HG02981 (cell line): ENCODE measurements around the gene FAM149B1.
"Not testable (repeated sequence)": the region's sequence is repeated elsewhere in the genome, so short reads cannot be mapped to it uniquely, and the experiment has no call there.

ENCODE experiments used
- ATAC-seq: cut with Tn5 transposase; IDR thresholded peaks from one replicate; pipeline ENCODE4 v1.9.1; 2021; ENCODE audit warnings: mild to moderate bottlenecking, moderate library complexity; ENCODE audit not compliant: unreplicated experiment

Gene FAM149B1

GRCh38 chr10:73229567-73229966 is 61.6 kb downstream of the FAM149B1 start:
- no peak for ATAC-seq

GRCh38 chr10:73232887-73233286 is 65.0 kb downstream of the FAM149B1 start:
- ATAC-seq = no peak

- ATAC-seq = no peak
Observed at GRCh38 chr10:73233883-73234282, 66.0 kb downstream of the FAM149B1 start.

GRCh38 chr10:73234695-73235094 is 66.8 kb downstream of the FAM149B1 start:
- ATAC-seq = no peak

- ATAC-seq = no peak
Observed at GRCh38 chr10:73238990-73239566, 71.2 kb downstream of the FAM149B1 start.

GRCh38 chr10:73239908-73240307 is 72.0 kb downstream of the FAM149B1 start:
- ATAC-seq = no peak

- ATAC-seq = no peak
Observed at GRCh38 chr10:73244866-73245477, 77.1 kb downstream of the FAM149B1 start.

- no peak for ATAC-seq
Observed at GRCh38 chr10:73246322-73246645, 78.4 kb downstream of the FAM149B1 start.

GRCh38 chr10:73246646-73247508 is 79.0 kb downstream of the FAM149B1 start, which contains the start of gene DNAJC9:
TSS of gene DNAJC9 (minus strand) at chr10:73247255. CDS start at chr10:73247189, 66 bp downstream.
- peak; percentile 84 for ATAC-seq

GRCh38 chr10:73247509-73248258 is 79.8 kb downstream of the FAM149B1 start:
- no peak for ATAC-seq

- ATAC-seq = no peak
Observed at GRCh38 chr10:73248259-73248724, 80.4 kb downstream of the FAM149B1 start.

- peak; percentile 2 for ATAC-seq
Observed at GRCh38 chr10:73251683-73252444, 83.9 kb downstream of the FAM149B1 start.

- peak; percentile 81 for ATAC-seq
Observed at GRCh38 chr10:73252445-73253224, 84.7 kb downstream of the FAM149B1 start, which contains the start of gene MRPS16. TSS of gene MRPS16 (minus strand) at chr10:73252644. CDS start at chr10:73252482, 162 bp downstream.

- ATAC-seq = no peak
Observed at GRCh38 chr10:73253225-73253555, 85.3 kb downstream of the FAM149B1 start.

- not testable (repeated sequence) for ATAC-seq
Observed at GRCh38 chr10:73258612-73259011, 90.7 kb downstream of the FAM149B1 start.

- no peak for ATAC-seq
Observed at GRCh38 chr10:73261362-73261995, 93.6 kb downstream of the FAM149B1 start.

GRCh38 chr10:73262105-73262730 is 94.3 kb downstream of the FAM149B1 start:
- no peak for ATAC-seq

- no peak for ATAC-seq
Observed at GRCh38 chr10:73262880-73263555, 95.1 kb downstream of the FAM149B1 start.
